Karpas-422 (cell line): ENCODE measurements around the gene DYSF. TPM values are rescaled to one million over a fixed set of nuclear protein-coding genes. Genes with fewer than 3 reads are reported as not detected.

Experiments
- DNase-seq: peaks from one replicate; pipeline ENCODE4 v3.0.0-alpha.2; 2015
- H2AFZ ChIP-seq: fragments of 200-600 bp; sonication (generic); 2 replicates; pipeline ENCODE4 v1.6.1; 2014; ENCODE audit warnings: antibody characterized with exemption, low read length, mixed read lengths
- H3K27ac ChIP-seq: fragments of 200-600 bp; sonication (generic); 2 replicates; pipeline ENCODE4 v1.5.1; 2014; ENCODE audit warnings: mild to moderate bottlenecking, low read length, moderate library complexity
- H3K27me3 ChIP-seq: fragments of 200-600 bp; sonication (generic); 2 replicates; pipeline ENCODE4 v1.6.1; 2014; ENCODE audit warnings: low read length, mixed read lengths
- H3K36me3 ChIP-seq: fragments of 200-600 bp; sonication (generic); 2 replicates; pipeline ENCODE4 v1.6.1; 2014; ENCODE audit warnings: low read length, mixed read lengths; ENCODE audit not compliant: insufficient read depth
- H3K4me1 ChIP-seq: fragments of 200-600 bp; sonication (generic); 2 replicates; pipeline ENCODE4 v1.6.1; 2014; ENCODE audit warnings: mild to moderate bottlenecking, low read length, mixed read lengths
- H3K4me2 ChIP-seq: fragments of 200-600 bp; sonication (generic); 2 replicates; pipeline ENCODE4 v1.6.1; 2014; ENCODE audit warnings: low read length, low read depth, mild to moderate bottlenecking; ENCODE audit not compliant: poor library complexity, severe bottlenecking
- H3K4me3 ChIP-seq: fragments of 200-600 bp; sonication (generic); 2 replicates; pipeline ENCODE4 v1.5.1; 2014; ENCODE audit warnings: mild to moderate bottlenecking, antibody characterized with exemption, low read length, mixed read lengths
- H3K79me2 ChIP-seq: fragments of 200-600 bp; sonication (generic); 2 replicates; pipeline ENCODE4 v1.6.1; 2014; ENCODE audit warnings: mild to moderate bottlenecking, low read length, mixed read lengths
- H3K9ac ChIP-seq: fragments of 200-600 bp; sonication (generic); 2 replicates; pipeline ENCODE4 v1.6.0; 2014; ENCODE audit warnings: low read length
- H3K9me2 ChIP-seq: fragments of 200-600 bp; sonication (generic), shearing (Covaris generic); replicated peaks from 2 replicates; pipeline ENCODE4 v1.6.0; 2014; ENCODE audit warnings: mild to moderate bottlenecking, low read length, moderate library complexity; ENCODE audit not compliant: insufficient read depth
- H3K9me3 ChIP-seq: fragments of 300-700, 200-600 bp; sonication (generic); 2 replicates; pipeline ENCODE4 v1.6.1; 2014; ENCODE audit warnings: low read length, mixed read lengths
- H4K20me1 ChIP-seq: fragments of 200-600 bp; sonication (generic); 2 replicates; pipeline ENCODE4 v1.6.1; 2014; ENCODE audit warnings: mild to moderate bottlenecking, antibody characterized with exemption, low read length, low read depth; ENCODE audit not compliant: insufficient read depth
- total RNA-seq: library from RNA; depleted of rRNA; stranded (reverse); fragments of >200 nt; shearing (Covaris generic); gene quantifications from 2 replicates; pipeline ENCODE4 v1.2.3, GENCODE V29; 2014; ENCODE audit warnings: low replicate concordance

DYSF gene
- total RNA-seq, 1 experiment from 2014 or later, result not detected

DNA sequence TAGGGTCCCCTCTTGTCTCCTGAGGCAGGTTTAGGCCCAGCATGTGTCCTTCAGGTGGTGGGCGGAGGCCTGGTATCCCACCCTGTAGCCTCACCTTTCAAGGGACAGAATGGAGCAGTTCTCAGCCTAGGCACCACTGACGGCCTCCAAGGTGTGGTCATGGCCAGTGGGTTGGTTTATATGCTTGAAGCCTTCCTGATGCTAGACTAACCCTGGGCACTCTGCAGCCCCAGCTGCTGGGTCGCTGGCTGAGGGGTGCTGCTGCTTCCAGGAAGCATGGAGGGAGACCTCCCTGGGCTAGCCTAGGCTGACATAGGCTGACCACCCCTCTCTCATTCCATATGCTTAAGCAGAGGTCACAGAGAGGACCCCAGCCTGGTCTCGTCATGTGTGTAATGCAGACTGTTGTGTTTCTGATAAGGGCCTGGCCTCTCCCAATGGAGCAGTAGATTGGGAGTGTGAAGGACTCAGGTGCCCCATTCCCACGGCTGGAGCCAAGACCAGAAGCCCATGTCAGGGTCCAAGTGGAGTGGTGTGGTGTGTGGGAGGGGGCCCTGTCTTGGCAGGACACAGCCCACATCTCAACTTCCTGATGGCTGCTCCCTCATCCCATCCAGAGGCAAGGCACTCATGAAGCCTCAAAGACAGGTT lies 206.6 kb downstream of the DYSF start:
- no peak for DNase-seq
- Histone ChIP-seq H4K20me1 (no peaks in the 10 kb centered on the region), H3K4me2 (no peak overlapping the region), H3K27ac (no peak overlapping the region), H3K4me1 (no peaks in the 10 kb centered on the region), H2AFZ (no peak overlapping the region), H3K9ac (no peak overlapping the region), H3K4me3 (no peak overlapping the region), H3K9me3 (peaks cover 2% of the 10 kb centered on the region; the same call in 1 of the 2 replicates), H3K9me2 (no peaks in the 10 kb centered on the region), H3K36me3 (no peaks in the 10 kb centered on the region), H3K79me2 (no peaks in the 10 kb centered on the region), H3K27me3 (no peaks in the 10 kb centered on the region)

DNA sequence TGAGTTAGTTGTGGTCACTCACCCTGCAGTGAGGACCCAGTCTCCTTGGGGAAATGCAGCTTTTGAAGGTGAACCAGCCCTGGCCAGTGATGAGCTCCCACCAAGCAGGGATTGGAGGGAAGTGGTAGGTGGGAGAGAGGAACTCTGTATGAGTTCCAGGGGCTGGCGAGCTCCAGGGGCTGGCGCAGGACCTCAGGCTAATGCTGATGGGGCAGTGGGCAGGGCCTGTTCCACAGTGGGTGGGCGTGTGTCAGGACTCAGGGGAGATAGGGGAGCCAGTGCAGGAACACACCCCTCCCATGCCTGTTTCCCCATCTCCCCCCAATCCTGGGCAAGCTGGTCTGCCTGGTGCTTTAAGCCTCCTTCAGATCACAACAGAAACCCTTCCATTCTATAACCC lies 208.4 kb downstream of the DYSF start:
- Histone ChIP-seq H3K27ac (no peak overlapping the region), H4K20me1 (no peaks in the 10 kb centered on the region), H3K79me2 (no peaks in the 10 kb centered on the region), H3K9me3 (peaks cover 2% of the 10 kb centered on the region; the same call in 1 of the 2 replicates), H3K9ac (no peak overlapping the region), H3K36me3 (no peaks in the 10 kb centered on the region), H3K4me1 (no peaks in the 10 kb centered on the region), H3K9me2 (no peaks in the 10 kb centered on the region), H2AFZ (no peak overlapping the region), H3K4me2 (no peak overlapping the region), H3K27me3 (no peaks in the 10 kb centered on the region), H3K4me3 (no peak overlapping the region)
- DNase-seq, result no peak

DNA sequence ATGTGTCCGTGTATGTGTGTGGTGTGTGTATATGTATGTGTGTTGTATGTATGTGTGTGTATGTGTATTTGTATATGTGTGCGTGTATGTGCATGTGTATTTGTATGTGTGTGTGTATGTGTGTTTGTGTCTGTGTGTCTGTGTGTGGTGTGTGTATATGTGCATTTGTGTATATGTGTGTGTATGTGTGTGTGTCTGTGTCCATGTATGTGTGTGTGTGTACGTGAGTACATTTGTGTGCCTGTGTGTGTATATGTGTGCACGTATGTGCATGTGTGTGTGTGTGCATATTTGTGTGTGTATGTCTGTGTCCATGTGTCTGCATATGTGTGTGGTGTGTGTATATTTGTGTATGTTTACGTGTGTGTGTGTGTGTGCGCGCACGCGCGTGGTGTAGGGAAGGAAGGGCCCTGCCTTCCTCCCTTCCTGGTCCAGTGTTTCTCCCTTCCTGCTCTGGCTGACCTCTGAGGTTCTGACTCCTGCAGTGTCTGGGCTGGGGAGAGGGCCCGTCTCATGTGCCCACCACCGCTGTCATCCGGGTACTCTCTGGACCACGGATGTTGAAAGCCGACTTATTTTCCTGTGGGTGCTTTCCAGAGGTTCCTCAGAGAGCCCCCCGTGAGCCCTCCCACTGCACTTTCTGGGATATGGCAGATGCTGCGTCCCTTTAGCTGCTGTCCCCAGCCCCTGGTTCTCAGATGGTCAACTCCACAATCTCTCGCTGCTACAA lies 209.5 kb downstream of the DYSF start:
- H3K79me2 ChIP-seq, result no peaks in the 10 kb centered on the region
- no peak for DNase-seq
- H4K20me1 ChIP-seq, result no peaks in the 10 kb centered on the region
- H3K9ac ChIP-seq, result no peak overlapping the region
- no peaks in the 10 kb centered on the region for H3K27me3 ChIP-seq
- no peaks in the 10 kb centered on the region for H3K9me2 ChIP-seq
- no peaks in the 10 kb centered on the region for H3K36me3 ChIP-seq
- no peak overlapping the region for H3K4me2 ChIP-seq
- H3K9me3 ChIP-seq, result peaks cover 2% of the 10 kb centered on the region; the same call in 1 of the 2 replicates
- H3K4me1 ChIP-seq, result no peaks in the 10 kb centered on the region
- no peak overlapping the region for H3K27ac ChIP-seq
- H2AFZ ChIP-seq, result no peak overlapping the region
- H3K4me3 ChIP-seq, result no peak overlapping the region

DNA sequence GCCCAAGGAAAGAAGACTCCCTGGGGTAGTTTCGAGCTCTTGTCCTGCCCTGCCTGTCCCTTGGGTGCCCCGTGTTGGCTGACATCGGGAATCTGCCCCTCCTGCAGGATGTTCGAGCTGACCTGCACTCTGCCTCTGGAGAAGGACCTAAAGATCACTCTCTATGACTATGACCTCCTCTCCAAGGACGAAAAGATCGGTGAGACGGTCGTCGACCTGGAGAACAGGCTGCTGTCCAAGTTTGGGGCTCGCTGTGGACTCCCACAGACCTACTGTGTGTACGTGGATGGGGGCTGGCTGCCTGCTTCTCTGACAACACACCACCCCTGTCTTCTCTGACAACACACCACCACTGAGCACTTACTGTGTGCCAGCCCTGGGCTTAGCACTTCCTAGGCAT lies 210.8 kb downstream of the DYSF start:
- Histone ChIP-seq H4K20me1 (no peaks in the 10 kb centered on the region), H3K9me3 (no peaks in the 10 kb centered on the region), H3K9ac (no peak overlapping the region), H3K9me2 (no peaks in the 10 kb centered on the region), H3K36me3 (no peaks in the 10 kb centered on the region), H2AFZ (no peak overlapping the region), H3K4me2 (no peak overlapping the region), H3K4me3 (no peak overlapping the region), H3K27me3 (no peaks in the 10 kb centered on the region), H3K4me1 (no peaks in the 10 kb centered on the region), H3K27ac (no peak overlapping the region), H3K79me2 (no peaks in the 10 kb centered on the region)
- DNase-seq, result no peak

DNA sequence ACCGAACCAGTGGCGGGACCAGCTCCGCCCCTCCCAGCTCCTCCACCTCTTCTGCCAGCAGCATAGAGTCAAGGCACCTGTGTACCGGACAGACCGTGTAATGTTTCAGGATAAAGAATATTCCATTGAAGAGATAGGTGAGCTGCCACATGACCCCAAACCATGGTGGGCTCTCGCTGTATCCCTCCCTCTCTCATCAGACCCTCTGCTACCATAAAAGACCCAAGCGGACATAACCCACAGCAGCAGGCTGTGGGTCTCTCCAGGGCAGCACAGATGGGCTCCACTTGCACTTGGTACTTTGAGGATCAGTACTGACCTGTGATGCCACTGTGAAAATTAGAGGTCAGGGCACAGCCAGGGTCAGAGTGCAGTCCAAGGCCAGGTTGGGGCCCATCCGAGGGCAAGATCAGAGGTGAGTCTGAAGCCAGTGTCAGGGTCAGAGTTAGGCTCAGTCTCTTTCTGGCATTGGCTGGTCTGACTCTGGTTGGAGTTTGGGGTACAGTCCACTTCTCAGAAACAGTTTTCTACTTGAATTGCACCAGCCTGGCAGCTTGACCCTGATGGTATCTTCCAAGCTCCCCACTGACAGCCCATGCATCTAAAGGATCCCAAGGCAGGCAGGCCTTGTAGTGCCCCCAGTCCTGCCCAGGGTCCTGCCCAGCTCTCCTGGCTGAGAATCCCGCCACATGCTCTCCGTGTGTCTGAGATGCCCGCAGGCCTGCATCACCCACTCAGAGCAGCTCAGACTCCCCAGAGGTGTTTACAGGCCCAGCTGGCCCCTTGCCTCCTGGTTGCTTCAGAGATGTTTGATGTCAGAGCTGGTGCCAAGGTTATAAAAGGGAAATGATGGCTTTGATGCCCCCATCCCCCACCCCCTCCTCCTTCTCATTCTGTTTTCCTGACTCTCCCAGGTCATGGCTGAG lies 212.1 kb downstream of the DYSF start:
- Histone ChIP-seq H4K20me1 (no peaks in the 10 kb centered on the region), H3K4me1 (no peaks in the 10 kb centered on the region), H3K4me3 (no peak overlapping the region), H3K9me3 (no peaks in the 10 kb centered on the region), H3K27me3 (no peaks in the 10 kb centered on the region), H3K9ac (no peak overlapping the region), H3K4me2 (no peak overlapping the region), H3K36me3 (no peaks in the 10 kb centered on the region), H3K27ac (no peak overlapping the region), H3K9me2 (no peaks in the 10 kb centered on the region), H2AFZ (no peak overlapping the region), H3K79me2 (no peaks in the 10 kb centered on the region)
- no peak for DNase-seq

DNA sequence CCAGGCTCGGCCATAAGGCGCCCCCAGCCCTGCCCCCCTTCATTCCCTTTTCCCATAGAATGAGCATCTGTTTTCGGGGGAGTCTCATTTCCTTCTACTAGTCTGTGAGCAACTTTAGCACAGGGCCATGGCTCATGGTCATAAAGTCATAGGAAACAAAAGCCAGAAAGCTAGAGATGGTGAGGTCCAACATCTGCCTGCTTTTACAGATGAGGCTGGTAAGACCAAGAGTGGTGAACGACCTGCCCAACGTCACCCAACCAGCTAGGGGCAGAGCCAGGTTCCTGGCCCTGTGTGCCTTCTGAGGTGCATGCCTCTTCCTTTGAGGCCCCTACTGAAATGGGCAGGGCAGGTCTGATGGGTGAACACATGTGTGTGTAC lies 212.7 kb downstream of the DYSF start:
- Histone ChIP-seq H4K20me1 (no peaks in the 10 kb centered on the region), H3K4me2 (no peak overlapping the region), H3K36me3 (no peaks in the 10 kb centered on the region), H3K4me1 (no peaks in the 10 kb centered on the region), H3K27ac (no peak overlapping the region), H2AFZ (no peak overlapping the region), H3K9me2 (no peaks in the 10 kb centered on the region), H3K9me3 (no peaks in the 10 kb centered on the region), H3K9ac (no peak overlapping the region), H3K4me3 (no peak overlapping the region), H3K79me2 (no peaks in the 10 kb centered on the region), H3K27me3 (no peaks in the 10 kb centered on the region)
- no peak for DNase-seq

DNA sequence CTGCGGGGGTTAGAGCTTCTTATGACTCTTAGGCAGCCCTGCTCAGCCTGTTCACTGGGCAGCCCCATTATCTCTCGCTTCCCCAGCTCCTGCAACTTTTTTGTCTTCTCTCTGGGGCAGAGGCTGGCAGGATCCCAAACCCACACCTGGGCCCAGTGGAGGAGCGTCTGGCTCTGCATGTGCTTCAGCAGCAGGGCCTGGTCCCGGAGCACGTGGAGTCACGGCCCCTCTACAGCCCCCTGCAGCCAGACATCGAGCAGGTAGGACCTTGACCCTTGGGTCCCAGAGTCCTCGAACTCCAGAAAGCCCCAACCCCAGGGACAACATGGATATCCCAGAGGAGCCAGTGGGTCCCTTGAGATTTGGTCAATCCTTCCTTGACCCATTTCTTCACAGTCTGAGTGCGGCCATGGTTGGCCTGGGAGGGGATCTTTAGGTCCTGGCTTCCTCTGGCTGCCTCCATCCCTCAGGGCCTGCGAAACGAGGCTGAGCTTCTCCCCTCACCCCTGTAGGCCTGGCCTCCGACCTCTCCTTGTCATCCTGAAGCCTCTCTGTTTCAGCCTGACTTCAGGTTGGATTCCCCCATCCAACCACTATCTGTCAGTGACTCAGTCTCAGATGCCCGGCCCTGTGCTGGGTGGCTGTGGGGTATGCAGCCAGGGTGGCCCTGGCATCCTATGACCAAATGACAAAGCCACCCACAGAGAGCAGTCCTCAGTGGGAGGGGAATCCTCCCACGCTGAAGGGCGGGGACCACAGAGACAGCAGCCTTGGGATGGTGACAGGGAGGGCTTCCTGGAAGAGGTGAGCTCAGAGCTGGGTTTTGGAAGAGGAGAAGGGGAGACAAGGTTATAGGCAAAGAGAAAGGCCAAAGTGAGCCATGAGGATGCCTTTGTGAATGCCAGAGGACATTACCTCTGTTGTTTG lies 214.2 kb downstream of the DYSF start:
- Histone ChIP-seq H3K9ac (no peak overlapping the region), H3K79me2 (no peaks in the 10 kb centered on the region), H3K4me1 (no peaks in the 10 kb centered on the region), H3K9me2 (no peaks in the 10 kb centered on the region), H4K20me1 (no peaks in the 10 kb centered on the region), H3K27ac (no peak overlapping the region), H3K4me3 (no peak overlapping the region), H3K27me3 (no peaks in the 10 kb centered on the region), H3K9me3 (no peaks in the 10 kb centered on the region), H3K36me3 (no peaks in the 10 kb centered on the region), H2AFZ (no peak overlapping the region), H3K4me2 (no peak overlapping the region)
- no peak for DNase-seq
